PC-9 (cell line): ENCODE measurements around the gene OSTM1.

Experiments used
- CTCF ChIP-seq: fragments of 200-600 bp; sonication (generic); conservative IDR thresholded peaks from 2 replicates; pipeline ENCODE4 v1.6.1; 2017; ENCODE audit warnings: mixed run types, antibody characterized with exemption, mild to moderate bottlenecking, moderate library complexity
- EZH2 ChIP-seq: fragments of 200-600 bp; sonication (generic); IDR thresholded peaks from 2 replicates; pipeline ENCODE4 v1.8.0; 2017; ENCODE audit warnings: antibody characterized with exemption, low read depth

- TF ChIP-seq CTCF (no peak), EZH2 (no peak)
These were observed 23.1 kb downstream of the OSTM1 start for GRCh38 chr6:108051481-108051880.
